Fibroblast of skin of scalp (primary cell): ENCODE results near the gene NFIX.

Source experiments
- DNase-seq: peaks from one replicate; pipeline ENCODE4 v3.0.0-alpha.2; 2013

NFIX gene

DNA sequence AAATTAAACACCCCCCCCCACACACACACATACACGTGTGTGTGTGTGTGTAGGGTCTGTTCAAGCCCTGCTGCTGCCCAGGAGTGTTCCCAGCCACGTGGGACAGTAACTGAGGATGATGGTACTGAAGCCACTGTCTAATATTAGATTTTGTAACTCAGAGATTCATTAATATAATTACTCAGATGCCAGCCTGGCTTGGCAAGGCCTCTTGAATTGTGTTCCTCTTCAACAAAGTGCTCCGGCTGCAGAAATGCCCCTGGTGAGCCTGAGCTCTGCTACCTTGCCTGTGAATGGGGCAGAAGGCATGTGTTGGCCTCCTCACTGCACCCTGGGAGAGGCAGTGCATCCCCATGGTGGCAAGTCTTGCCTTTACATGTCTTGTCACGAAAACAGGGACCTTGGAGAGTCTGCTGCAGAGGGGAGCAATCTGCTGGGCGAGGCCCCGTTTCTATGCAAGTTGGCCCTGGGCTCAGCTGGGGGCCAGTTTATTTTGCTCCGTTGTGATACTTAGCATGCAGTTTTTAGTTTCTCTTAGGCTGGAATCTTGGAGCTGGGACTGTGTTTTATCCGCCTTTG lies 44.0 kb downstream of the NFIX start:
- DNase-seq: no peak

DNA sequence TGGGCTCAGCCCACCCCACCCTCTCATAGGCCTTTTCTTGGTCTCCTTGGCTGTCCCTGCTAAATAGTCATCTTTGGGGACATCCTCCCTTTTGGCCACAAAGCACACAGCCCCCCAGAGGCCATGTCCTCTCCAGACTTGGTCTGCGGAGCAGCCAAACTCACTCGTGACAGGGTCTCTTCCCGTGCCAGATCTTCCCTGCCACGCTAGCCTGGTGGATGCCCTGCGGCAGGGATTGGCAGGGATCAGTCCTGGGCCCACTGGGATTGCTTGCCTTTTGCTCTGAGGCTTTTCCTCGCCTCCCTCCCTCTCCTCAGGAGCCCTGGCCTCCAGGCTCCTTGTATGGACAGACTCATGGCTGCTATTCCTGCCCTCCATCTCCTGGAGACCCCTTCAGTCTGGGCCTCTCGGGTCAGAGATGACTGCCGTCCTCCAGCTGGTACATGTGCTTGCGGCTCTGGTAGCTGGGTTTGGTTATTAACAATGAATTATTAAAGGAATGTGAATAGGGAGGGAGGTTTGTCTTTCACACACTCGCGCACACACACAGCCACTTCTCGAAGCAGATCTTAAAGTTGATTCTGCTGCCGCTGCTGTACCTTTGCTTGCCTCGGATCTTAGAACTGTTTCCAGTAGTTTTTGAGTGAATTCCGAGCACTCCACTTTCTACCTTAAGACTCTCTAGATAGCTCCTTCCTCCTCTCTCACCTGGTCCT lies 45.1 kb downstream of the NFIX start:
- no peak for DNase-seq

- DNase-seq: no peak
Observed at GRCh38 chr19:13040948-13041292, 45.6 kb downstream of the NFIX start.

GRCh38 chr19:13042443-13043130 lies 47.3 kb downstream of the NFIX start:
- DNase-seq: peak; percentile 79

GRCh38 chr19:13043285-13043684 lies 48.0 kb downstream of the NFIX start:
- no peak for DNase-seq

- no peak for DNase-seq
Observed at GRCh38 chr19:13044231-13044836, 49.1 kb downstream of the NFIX start.

DNA sequence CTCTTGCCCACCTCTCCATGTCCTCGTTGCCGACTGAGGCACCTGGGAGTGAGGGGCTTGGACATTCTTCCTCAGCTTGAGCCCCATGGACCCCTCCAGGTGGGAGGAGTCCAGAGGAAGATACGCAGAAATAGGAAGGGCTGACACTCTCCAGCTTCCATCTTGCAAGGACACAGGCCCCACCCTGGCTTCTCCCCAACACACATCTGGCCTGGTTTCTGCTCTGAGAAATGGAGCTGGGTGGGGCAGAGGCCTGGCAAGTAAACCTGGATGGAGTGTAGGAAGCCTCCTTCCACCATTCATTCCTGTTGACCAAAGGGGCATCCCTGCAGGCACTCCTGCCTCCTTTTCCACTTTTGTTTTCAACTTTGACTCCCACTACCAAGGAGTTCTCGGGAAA lies 50.5 kb downstream of the NFIX start:
- DNase-seq: no peak

GRCh38 chr19:13047374-13047773 lies 52.1 kb downstream of the NFIX start:
- DNase-seq: no peak

- no peak for DNase-seq
Observed at GRCh38 chr19:13050274-13050673, 55.0 kb downstream of the NFIX start.

DNA sequence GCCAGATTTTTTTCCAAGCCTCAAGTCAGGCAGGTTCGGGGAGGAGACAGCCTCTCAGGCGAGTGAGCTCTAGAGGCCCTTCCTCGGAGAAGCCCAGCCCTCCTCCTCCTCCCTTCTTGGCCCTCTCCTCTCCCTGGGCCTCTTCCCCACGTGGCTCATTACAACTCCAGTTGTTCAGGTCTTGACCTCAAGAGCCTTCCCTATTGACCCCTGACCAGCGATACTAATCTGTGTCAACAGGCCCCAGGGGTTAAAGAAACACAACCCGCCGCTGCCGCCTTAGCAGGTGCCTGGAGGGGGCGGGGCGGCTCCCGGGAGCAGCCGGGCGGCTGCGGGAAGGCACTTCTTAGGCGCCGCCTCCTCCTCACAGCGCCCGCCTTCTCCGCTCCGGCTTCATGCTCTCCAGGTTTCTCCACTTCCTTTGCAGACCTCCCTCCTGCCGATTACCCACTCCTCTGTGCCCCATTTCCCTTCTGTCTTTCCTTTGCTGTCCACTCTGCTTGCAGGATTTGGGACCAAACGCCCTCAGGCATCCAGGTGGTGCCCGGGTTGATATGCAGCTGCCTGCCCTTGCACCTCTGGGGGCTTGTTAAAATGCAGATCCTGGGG lies 56.4 kb downstream of the NFIX start:
- DNase-seq: no peak

DNA sequence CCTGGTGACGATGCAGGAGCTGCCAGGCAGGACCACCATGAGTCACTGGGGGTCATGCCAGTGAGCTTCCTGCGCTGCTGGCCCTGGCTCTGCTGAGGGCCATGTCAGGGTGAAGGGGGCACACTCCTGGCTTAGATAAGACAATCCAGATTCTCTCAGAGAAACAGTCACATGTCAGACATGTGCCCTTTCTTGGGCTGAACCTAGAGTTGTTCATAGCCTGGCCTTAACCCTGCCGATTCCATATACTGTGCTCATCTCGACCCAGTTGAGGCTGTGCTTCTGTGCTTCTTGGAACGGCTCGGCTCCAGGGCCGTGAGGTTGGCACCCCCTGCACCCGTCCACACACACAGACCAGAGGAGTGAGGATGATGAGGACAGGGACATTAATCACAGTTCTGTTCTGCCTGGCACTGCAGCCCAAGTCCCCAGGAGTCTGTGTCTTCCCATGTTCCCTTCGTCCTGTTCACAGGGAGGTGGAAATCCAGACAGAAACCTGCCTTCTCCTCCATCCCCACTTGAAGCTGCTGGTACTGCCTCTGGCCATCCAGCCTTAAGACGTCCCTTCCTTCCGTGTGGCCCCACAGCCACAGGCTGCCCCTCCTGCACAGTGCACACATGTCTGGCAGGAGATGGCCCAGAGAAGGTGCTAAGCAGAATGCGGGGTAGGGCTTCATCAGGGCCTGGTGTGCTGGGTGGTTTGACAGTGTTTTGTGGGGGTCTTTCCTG lies 57.3 kb downstream of the NFIX start:
- DNase-seq: no peak

DNA sequence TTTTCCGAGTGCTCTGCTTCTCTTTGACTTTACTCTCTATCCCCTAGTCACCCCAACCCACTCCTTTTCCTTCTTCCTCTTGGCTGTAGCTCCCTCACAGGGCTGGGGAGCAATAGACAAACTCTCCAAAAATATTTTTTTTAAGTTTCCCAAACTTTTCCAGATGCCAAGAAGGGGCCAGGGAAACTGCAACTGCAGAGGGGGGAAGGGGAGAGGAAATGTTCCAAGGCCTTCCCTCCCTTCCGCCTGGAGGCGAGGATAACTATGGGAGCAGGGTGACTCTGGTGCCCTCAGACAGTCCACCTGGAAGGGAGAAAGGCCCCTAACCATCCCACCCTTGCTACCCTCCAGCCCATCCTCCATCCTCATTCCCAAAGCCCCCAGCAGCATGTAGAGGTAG lies 58.0 kb downstream of the NFIX start:
- DNase-seq: peak; percentile 60

DNA sequence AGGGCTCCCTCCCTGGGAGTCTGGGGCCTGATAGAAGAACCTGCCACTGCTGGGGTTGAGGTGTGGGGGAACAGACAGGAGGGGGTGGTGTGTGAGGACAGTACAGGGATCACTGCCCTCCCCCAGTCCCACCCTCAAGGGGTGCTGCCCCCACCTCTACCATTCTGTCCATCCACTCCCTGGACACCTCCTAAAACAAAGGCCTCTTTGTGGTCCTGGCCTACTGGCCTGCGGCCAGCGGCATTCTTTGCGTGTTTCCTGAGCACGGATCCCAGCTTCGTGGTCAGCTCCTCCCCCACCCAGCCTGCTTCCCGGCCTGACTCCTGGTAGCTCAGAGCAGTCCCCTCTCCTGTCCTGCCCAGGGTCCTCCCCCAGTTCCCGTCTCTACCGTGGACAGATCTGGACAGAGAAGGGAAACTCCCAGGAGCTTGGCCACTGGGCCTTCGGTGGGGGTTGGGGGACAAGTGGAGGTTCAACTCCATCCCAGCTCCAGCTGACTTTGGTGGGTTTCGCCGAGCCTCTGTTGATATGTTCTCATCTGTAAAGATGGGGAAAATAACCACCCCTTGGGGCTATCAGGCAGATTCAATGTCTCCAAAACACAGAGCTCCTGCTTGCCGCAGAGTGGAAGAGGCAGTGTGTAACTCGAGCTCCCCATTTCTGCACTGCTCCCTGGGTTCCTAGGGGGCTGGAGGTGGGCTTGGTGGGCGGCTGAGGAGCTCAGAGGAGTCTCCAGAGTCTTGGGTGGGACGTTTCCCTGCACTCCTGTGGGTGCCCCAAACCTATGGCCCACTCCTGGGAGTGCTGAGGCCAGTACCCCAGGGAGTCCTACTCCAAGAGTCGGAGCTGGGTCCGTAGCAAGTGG lies 58.7 kb downstream of the NFIX start:
- DNase-seq: peak; percentile 97

DNA sequence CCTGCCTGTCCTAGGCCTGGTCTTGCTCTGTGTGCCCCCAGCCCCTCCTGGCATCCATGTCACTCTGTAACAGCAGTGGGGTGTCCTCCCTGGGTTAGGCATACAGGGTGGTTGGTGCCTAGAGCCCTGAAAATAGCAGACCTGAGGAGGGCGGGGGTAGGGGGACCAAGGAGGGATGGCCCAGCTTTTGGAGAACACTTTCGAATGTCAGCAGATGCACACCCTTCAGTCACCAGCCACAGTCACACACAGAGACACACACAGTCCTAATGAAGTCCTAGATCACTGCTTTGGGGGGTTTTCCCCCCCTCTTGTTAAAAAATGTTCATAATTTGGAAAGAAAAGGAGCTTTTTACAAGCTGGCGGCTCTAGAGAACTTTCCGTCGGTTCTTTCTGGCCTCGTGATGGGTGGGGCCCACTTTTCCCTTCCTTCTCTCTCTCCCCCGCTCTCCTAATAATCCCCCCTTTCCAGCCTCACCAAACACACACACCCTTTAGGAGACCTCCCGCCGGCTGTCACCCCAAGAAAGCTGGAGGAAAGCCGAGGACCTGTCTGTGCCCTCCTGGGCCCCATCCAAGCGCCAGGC lies 59.4 kb downstream of the NFIX start:
- DNase-seq: no peak

DNA sequence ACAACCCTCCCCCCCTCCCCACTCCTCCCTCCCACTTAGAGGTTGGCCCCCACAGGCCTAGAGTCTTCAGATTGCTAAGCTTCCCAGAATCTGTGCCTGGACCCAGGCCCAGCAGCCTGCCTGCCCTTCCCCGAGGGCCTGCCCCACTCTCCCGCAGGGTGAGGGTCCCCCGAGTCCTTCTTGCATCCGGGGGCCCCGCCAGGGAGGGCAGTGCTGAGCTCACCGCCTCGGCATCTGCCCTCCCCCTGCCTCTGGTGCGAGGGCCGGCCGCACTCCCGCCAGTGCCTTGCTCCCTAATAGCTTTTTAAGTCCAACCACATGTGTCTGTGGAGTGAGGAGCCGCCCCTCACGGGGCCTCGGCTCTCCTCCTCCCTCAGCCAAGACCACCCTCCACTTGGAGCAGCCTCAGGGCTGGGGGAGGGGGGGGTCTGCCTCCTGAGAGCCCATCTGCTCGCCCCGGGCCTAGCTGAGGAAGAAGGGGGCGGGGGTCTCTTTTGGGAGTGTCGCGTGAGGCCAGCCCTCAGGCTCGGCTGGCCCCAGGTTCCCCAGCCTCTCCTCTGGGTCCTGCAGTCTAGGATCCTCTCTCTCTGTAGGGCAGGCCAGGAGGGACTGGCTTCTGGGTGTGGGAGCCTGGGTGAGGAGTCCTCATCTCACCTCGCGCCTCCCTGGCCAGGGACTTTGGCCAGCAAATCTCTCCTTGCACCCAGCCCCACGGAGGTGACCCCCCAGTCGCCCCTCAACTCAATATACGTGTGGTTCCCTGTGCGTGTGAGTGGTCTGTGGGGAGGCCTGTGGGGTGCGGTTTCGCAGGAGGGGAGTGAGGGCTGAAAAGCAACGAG lies 60.2 kb downstream of the NFIX start:
- DNase-seq: peak; percentile 99

DNA sequence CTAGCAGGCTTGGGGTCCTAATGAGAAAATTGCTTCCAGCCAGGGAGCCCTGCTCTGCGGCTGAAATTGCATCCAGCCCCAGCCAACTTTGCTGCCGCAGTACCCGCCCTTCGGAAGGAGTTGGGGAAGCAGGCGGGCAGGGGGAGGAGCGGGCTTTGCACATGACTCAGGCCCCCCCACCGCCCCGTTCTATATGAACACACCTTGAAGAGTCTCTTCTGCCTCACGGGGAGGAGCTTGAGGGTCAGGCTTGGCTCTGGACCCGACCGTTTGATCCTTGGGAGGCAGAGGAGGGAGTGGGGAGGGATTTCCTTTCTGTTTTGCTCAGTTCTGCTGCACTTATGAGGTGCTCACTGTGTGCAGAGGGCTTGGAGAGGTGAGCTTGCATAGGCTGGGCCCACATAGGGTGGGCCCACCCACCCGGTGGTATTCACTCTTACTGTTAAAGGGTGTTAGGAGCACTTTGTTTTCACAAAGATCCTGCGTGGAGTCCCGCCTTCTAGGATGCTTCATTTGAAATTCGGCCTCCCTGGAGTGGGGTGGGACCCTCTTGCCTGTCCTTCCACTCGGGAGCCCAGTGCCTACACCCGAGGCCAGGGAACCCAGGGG lies 60.9 kb downstream of the NFIX start:
- DNase-seq: peak; percentile 88

DNA sequence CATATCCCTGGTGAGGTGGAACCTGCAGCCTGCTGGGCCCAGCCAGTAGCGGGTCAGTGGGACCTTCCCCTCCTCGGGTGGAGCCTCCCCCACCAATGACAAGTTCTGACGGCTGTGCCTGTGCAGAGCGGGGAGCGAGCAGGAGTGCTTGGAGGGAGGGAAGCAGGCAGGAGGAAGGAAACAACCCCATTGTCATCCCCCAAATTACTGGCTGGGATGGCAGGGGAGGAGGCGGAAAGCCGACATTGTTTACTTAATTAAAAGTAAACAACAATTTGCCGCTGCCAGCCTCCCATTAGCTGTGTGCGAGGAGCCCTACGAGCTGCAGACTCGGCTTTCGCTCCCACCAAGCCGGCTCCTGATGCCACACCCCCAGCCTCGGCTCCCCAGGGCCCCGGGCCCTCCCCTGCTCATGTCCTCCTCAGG lies 61.9 kb downstream of the NFIX start:
- DNase-seq: no peak

DNA sequence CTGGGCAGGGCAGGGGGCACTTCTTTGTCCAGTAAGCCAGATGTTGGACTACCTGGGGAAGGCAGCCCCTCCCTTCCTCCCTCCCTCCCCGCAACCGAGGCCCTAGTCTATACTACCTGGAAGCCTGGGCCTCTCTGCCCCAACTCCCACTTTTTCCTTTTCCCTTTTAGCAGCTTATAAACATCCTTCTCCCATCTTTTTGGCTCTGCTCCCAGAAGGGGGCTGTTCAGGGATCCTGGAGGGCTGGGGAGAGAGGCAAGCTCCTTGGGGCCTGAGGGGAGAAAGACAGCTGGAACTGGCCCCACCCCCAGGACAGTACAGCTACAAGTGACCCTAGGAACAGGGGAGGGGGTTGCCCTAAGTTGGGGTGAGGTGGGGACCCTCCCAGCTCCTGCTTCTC lies 62.5 kb downstream of the NFIX start:
- DNase-seq: peak; percentile 59

DNA sequence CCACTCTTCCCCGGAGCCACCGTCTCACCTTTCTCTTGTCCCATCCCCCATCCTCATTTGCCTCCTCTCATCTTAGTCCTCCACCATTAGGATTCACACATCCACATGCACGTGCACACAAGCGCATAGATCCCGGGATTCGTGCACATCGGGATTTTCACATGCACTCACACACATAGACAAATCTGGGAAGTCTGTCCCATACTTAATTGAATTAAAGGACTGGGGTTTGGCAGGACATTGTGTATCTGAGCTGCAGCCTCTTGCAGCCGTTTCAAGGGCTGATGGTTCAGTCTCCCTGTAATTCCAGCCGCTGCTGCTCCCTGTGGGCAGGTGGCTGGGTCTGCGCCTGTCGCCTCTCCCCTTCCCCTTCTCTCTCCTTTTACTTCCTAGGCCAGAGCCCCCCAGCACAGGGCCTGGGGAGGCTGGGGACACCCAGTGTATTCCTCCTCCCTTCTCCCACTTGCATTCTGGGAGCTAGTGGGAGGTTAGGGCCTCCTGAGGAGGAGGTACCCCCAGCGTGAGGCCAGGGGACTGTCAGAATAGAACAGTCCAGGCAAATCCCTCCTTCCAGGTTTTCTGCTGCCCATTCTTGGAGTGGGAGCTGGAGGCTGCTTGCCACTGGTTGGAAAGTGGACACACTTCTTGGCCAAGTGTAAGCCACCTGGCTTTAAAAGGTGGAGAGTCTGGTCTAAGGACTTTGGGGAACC lies 63.8 kb downstream of the NFIX start:
- no peak for DNase-seq
